GM18951 (cell line): Measurements from ENCODE around the gene LRRC61.

Experiments
- POLR2A ChIP-seq: IDR thresholded peaks from 4 replicates; pipeline ENCODE4 v1.6.1; 2011; ENCODE audit warnings: mild to moderate bottlenecking; ENCODE audit not compliant: insufficient read length, insufficient read depth; ENCODE audit errors: extremely low read depth
- in situ Hi-C: fragments of 300-500 bp; cut with MboI; formaldehyde crosslinking; loops from one replicate; pipeline ENCODE4 v1.12.0; 2022; ENCODE audit warnings: low sequenced_read_pairs, mixed read lengths, inconsistent platforms; ENCODE audit not compliant: unreplicated experiment

Gene LRRC61

DNA sequence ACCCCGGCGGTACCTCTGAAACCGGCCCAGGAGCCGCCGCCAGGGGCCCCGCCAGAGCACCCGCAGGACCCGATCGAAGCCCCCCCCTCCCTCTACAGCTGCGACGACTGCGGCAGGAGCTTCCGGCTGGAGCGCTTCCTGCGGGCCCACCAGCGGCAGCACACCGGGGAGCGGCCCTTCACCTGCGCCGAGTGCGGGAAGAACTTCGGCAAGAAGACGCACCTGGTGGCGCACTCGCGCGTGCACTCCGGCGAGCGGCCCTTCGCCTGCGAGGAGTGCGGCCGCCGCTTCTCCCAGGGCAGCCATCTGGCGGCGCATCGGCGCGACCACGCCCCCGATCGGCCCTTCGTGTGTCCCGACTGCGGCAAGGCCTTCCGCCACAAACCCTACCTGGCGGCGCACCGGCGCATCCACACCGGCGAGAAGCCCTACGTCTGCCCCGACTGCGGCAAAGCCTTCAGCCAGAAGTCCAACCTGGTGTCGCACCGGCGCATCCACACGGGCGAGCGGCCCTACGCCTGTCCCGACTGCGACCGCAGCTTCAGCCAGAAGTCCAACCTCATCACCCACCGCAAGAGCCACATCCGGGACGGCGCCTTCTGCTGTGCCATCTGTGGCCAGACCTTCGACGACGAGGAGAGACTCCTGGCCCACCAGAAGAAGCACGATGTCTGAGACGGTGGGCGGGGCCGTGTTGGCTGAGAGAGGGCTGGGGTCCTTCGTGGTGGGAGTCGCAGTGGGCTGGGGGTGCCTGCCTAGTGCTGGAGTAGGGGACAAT lies 49.3 kb downstream of the LRRC61 start:
- no peak for TF ChIP-seq POLR2A
- in situ Hi-C loops, result no loop called here

GRCh38 chr7:150373049-150373801 lies 50.1 kb downstream of the LRRC61 start:
- in situ Hi-C loops, result no loop called here
- TF ChIP-seq POLR2A, result no peak

GRCh38 chr7:150374026-150374425 lies 50.9 kb downstream of the LRRC61 start:
- TF ChIP-seq POLR2A, result no peak

DNA sequence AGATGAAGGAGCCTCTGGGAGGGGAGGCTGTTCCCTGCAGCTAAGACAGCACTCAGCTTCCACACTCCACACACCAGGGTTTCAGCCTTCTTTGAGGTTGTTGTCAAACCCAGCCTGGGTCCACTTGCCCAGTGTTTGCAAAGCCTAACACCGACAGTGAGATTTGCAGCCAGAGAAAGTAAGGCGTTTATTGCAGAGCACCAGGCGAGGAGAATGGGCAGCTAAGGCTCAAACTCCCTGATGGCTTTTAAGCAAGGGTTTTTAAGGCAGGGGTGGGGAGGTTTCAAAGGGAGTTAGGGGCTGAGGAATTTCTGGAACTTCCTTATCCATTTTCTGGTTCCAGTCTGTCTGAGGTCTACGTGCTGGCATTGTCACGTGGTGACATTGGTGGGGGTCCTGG lies 51.3 kb downstream of the LRRC61 start:
- in situ Hi-C loops, result no loop called here

More at GRCh38 chr7:150374026-150374425, 50.9 kb downstream of the LRRC61 start:
- in situ Hi-C loops, result no loop called here

GRCh38 chr7:150375662-150376521 lies 52.7 kb downstream of the LRRC61 start:
- in situ Hi-C loops, result no loop called here
- TF ChIP-seq POLR2A, result peak; percentile 58

More for the DNA sequence above, 51.3 kb downstream of the LRRC61 start:
- no peak for TF ChIP-seq POLR2A

DNA sequence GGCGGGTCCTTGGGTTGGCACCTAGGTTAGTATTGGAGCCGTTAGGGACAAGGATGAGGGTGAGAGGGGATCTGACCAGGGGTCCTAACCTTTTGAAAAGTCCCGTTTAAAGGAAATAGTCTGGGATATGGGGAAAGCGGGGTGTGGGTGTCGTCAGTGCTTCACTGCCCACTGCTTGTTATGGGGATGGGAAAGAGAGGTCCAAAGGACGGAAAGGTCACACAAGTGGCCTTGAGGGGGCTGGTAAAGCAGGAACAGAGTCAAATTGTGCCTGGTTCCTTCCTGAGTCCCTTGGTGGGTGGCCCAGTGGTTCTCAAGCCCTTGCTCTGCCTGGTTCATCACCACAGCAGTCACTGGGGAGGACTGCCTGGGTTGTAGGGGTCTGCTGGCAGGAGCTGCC lies 53.4 kb downstream of the LRRC61 start:
- TF ChIP-seq POLR2A, result no peak
- in situ Hi-C loops, result no loop called here

GRCh38 chr7:150377196-150377595 lies 54.0 kb downstream of the LRRC61 start:
- TF ChIP-seq POLR2A, result no peak
- in situ Hi-C loops, result no loop called here

- TF ChIP-seq POLR2A, result no peak
- in situ Hi-C loops, result no loop called here
Measured at GRCh38 chr7:150377635-150378034, 54.5 kb downstream of the LRRC61 start.

- in situ Hi-C loops, result no loop called here
- peak; percentile 75 for TF ChIP-seq POLR2A
Measured at GRCh38 chr7:150378115-150378852, 55.1 kb downstream of the LRRC61 start.

DNA sequence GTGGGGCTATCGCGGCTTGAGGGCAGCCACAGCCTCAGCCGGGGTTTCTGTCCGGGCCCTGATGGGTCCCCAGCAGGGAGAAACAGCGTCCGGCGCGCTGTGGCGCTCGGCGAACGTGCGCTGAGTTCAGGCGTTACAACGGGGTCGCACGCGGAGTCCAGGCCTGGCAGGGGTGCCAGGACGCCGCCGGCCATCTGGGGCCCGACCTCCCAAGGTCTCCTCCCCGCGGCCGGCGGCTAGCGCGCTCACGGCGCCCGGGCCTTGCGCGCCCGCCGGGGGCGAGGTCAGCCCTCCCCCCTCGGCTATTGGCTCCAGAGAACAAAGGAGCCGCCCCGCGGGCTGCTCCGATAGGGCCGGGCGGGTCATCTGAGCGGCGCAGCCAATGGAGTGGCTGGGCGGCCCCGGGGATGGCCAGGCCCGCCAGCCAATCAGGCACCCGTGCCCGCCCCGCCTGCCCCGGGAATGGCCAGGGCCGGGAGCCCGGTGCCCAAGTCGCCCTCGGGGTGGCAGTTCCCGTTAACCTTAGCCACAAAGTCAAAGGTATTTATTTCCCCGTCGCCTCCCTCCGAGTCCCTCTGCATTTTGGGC lies 55.8 kb downstream of the LRRC61 start, which contains the start of gene ZNF775:
Gene ZNF775, plus strand, starts transcription at position 478 of the 588 bp plus-strand sequence. CDS start 9,141 bp downstream, outside the sequence.
- peak; percentile 97 for TF ChIP-seq POLR2A
- in situ Hi-C loops, result no loop called here

DNA sequence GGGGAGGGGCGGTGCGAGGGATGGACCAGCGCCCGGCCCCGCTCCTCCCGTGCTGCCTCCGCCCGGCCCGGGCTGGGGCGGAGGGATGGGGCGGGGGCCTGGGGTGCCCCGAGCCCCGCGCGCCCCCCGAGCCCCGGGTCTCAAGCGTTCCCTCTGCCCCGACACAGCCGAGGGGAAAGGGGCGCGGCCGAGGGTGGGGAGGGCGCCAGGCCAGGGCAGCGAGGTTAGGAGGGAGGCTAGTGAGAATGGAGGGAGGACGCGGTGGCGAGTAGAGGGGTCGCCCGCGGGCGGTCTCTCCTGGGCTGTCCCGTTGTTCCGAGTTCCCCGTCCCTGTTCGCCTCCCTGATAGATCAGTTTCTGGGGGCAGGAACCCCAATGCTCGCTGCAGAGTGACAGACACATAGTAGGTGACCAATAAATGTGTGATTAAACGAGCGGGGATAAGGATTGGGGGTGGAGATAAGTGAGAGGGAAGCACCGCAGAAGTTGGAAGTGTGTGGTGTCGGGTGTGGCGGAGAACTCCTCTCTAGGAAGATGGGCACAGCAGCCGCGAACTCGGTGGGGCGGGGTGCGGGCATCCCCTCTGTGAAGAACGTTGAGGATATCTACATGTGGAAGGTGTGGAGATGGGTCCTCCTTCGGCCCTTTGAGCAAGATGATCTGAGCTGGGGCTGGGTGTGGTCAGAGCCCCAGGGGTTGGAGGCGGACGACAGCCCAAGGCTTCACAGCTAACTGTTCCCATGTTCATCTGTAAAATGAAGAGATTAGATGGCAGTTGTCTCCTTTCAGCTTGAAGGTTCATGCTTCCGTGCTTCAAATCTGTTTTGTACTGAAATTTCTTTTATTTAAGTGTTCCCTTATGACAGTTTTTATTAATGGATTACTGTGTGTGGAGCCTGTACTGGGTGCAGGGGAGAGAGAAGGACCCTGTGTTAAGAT lies 56.6 kb downstream of the LRRC61 start:
- in situ Hi-C loops, result no loop called here
- TF ChIP-seq POLR2A, result peak; percentile 18
